ENCODE results near the gene RHEB. TPM values are rescaled to one million over a fixed set of nuclear protein-coding genes. Genes with fewer than 3 reads are reported as not detected.

RHEB gene
- total RNA-seq, 1 experiment from 2014 or later = 156 TPM

GRCh38 chr7:151423226-151423625 is 96.5 kb downstream of the RHEB start:
- peaks cover 26% of the 10 kb centered on the region for H3K9me3 Mint-ChIP-seq (ENCODE audit: unreplicated experiment)
- H3K27me3 ChIP-seq (replicated peaks; ENCODE audit: control insufficient read depth, insufficient read depth, low read length) = no peaks in the 10 kb centered on the region
- no peak overlapping the region for H3K4me3 ChIP-seq (ENCODE audit: low read depth, low read length)
- TF ChIP-seq CTCF (IDR thresholded peaks at IDR 0.05; ENCODE audit: insufficient read depth in 1 of 2, low read depth in 1 of 2, low read length in 1 of 2, severe bottlenecking in 1 of 2, unreplicated experiment in 1 of 2) = no peak
- H3K27me3 Mint-ChIP-seq (ENCODE audit: insufficient read depth, unreplicated experiment) = no peaks in the 10 kb centered on the region
- no peak for DNase-seq
- ChIA-PET CTCF (no interaction called here), POLR2A (no interaction called here)
- H3K27ac Mint-ChIP-seq (ENCODE audit: unreplicated experiment) = no peak overlapping the region
- H3K4me1 ChIP-seq = peaks cover 13% of the 10 kb centered on the region
- H3K36me3 Mint-ChIP-seq (ENCODE audit: insufficient read depth, unreplicated experiment) = no peaks in the 10 kb centered on the region
- no peak overlapping the region for H3K4me3 Mint-ChIP-seq (ENCODE audit: unreplicated experiment)
- peaks cover 30% of the 10 kb centered on the region for H3K9me3 ChIP-seq
- intact Hi-C loops (cut with micrococcal nuclease; ENCODE audit: unreplicated experiment) = no loop called here
- peaks cover 28% of the 10 kb centered on the region for H3K4me1 Mint-ChIP-seq (ENCODE audit: low read depth, unreplicated experiment)
- H3K36me3 ChIP-seq (ENCODE audit: control insufficient read depth, insufficient read depth, low read length) = no peaks in the 10 kb centered on the region
- BruUV-seq (replicated peaks) = no TSS peak

- Histone ChIP-seq H3K4me1 (peaks cover 4% of the 10 kb centered on the region), H3K4me3 (ENCODE audit: low read depth, low read length) (no peak overlapping the region), H3K27me3 (replicated peaks; ENCODE audit: control insufficient read depth, insufficient read depth, low read length) (no peaks in the 10 kb centered on the region), H3K36me3 (ENCODE audit: control insufficient read depth, insufficient read depth, low read length) (no peaks in the 10 kb centered on the region), H3K9me3 (peaks cover 30% of the 10 kb centered on the region)
- no peak for DNase-seq
- peaks cover 22% of the 10 kb centered on the region for H3K4me1 Mint-ChIP-seq (ENCODE audit: low read depth, unreplicated experiment)
- H3K27ac Mint-ChIP-seq (ENCODE audit: unreplicated experiment) = no peak overlapping the region
- TF ChIP-seq CTCF (IDR thresholded peaks at IDR 0.05; ENCODE audit: insufficient read depth in 1 of 2, low read depth in 1 of 2, low read length in 1 of 2, severe bottlenecking in 1 of 2, unreplicated experiment in 1 of 2) = no peak
- peaks cover 32% of the 10 kb centered on the region for H3K9me3 Mint-ChIP-seq (ENCODE audit: unreplicated experiment)
- no TSS peak for BruUV-seq (replicated peaks)
- no peaks in the 10 kb centered on the region for H3K36me3 Mint-ChIP-seq (ENCODE audit: insufficient read depth, unreplicated experiment)
- POLR2A ChIA-PET = no interaction called here
- H3K27me3 Mint-ChIP-seq (ENCODE audit: insufficient read depth, unreplicated experiment) = no peaks in the 10 kb centered on the region
- CTCF ChIA-PET = no interaction called here
- no peak overlapping the region for H3K4me3 Mint-ChIP-seq (ENCODE audit: unreplicated experiment)
- intact Hi-C loops (cut with micrococcal nuclease; ENCODE audit: unreplicated experiment) = no loop called here
Observed at GRCh38 chr7:151422212-151422611, 97.5 kb downstream of the RHEB start.

- H3K4me3 ChIP-seq (ENCODE audit: low read depth, low read length) = no peak overlapping the region
- intact Hi-C loops (cut with micrococcal nuclease; ENCODE audit: unreplicated experiment) = no loop called here
- no peaks in the 10 kb centered on the region for H3K27me3 ChIP-seq (replicated peaks; ENCODE audit: control insufficient read depth, insufficient read depth, low read length)
- no peaks in the 10 kb centered on the region for H3K36me3 ChIP-seq (ENCODE audit: control insufficient read depth, insufficient read depth, low read length)
- ChIA-PET POLR2A (no interaction called here), CTCF (no interaction called here)
- no TSS peak for BruUV-seq (replicated peaks)
- no peaks in the 10 kb centered on the region for H3K4me1 ChIP-seq
- H3K27ac Mint-ChIP-seq (ENCODE audit: unreplicated experiment) = no peak overlapping the region
- H3K4me3 Mint-ChIP-seq (ENCODE audit: unreplicated experiment) = no peak overlapping the region
- no peaks in the 10 kb centered on the region for H3K36me3 Mint-ChIP-seq (ENCODE audit: insufficient read depth, unreplicated experiment)
- peaks cover 32% of the 10 kb centered on the region for H3K9me3 Mint-ChIP-seq (ENCODE audit: unreplicated experiment)
- H3K9me3 ChIP-seq = peaks cover 30% of the 10 kb centered on the region
- no peaks in the 10 kb centered on the region for H3K27me3 Mint-ChIP-seq (ENCODE audit: insufficient read depth, unreplicated experiment)
- no peak for TF ChIP-seq CTCF (IDR thresholded peaks at IDR 0.05; ENCODE audit: insufficient read depth in 1 of 2, low read depth in 1 of 2, low read length in 1 of 2, severe bottlenecking in 1 of 2, unreplicated experiment in 1 of 2)
- no peak for DNase-seq
- H3K4me1 Mint-ChIP-seq (ENCODE audit: low read depth, unreplicated experiment) = peaks cover 12% of the 10 kb centered on the region
Observed at GRCh38 chr7:151420144-151420543, 99.6 kb downstream of the RHEB start.

All from Caco-2 (cell line).